HCT116 (cell line): ENCODE results near the gene ANKHD1. TPM values are rescaled to one million over a fixed set of nuclear protein-coding genes. Genes with fewer than 3 reads are reported as not detected.
A peak's percentile ranks its signal among the peaks of the same experiment; 100 is the strongest.

ENCODE experiments used
- ATAC-seq: fragments of 200-7000 bp; cut with Tn5 transposase; 2 replicates; pipeline ENCODE4 v1.9.1; 2020; ENCODE audit warnings: mild to moderate bottlenecking, moderate library complexity
- BruUV-seq: library from RNA; stranded (reverse); fragments of 400-500 nt; replicated peaks from 2 replicates; lab custom pipeline; 2021; lab: Mats Ljungman, UMichigan
- CTCF ChIA-PET: fragments of 300-600 bp; sonication (Branson Sonifier 250); formaldehyde crosslinking; loops from one replicate; lab custom pipeline; 2021; ENCODE audit warnings: antibody characterized with exemption; lab: Charles Lee
- POLR2A ChIA-PET: fragments of 300-600, 350-600 bp; sonication (Branson Sonifier 250); formaldehyde crosslinking; loops from one replicate; lab custom pipeline; 2021; ENCODE audit warnings: antibody characterized with exemption; lab: Charles Lee
- RAD21 ChIA-PET, 2 experiments: fragments of 300-600 bp; sonication (Branson Sonifier 250); formaldehyde crosslinking; loops; one replicate each; lab custom pipeline; 2023; ENCODE audit warnings: low total read pairs in 2 of 2; ENCODE audit not compliant: uncharacterized antibody in 2 of 2, unreplicated experiment in 2 of 2, low non-redundant PET in 1 of 2; lab: Charles Lee
- DNase-seq: peaks from one replicate; pipeline ENCODE4 v3.0.0-alpha.2; 2010; ENCODE audit warnings: low read depth, low spot score
- H2AFZ ChIP-seq: fragments of 200-600 bp; shearing (Covaris generic), sonication (generic); 2 replicates; pipeline ENCODE4 v1.6.1; 2017; ENCODE audit warnings: low read depth, mixed run types, mixed read lengths, antibody characterized with exemption, low read length; ENCODE audit not compliant: poor library complexity, severe bottlenecking
- H3K27ac ChIP-seq: 2 replicates; pipeline ENCODE4 v1.5.1; 2012; ENCODE audit warnings: low read depth, low read length
- H3K27me3 ChIP-seq: fragments of 200-600 bp; sonication (generic); 2 replicates; pipeline ENCODE4 v1.6.1; 2016; ENCODE audit warnings: mixed run types, low read length, mixed read lengths; ENCODE audit not compliant: insufficient read depth
- H3K36me3 ChIP-seq, 2 experiments: fragments of 200-500 bp in 1 of 2; fragments of 200-600 bp in 1 of 2; sonication (Bioruptor generic) in 1 of 2; sonication (generic) in 1 of 2; 2 replicates each; pipeline versions ENCODE4 v1.5.1 to v1.6.1; 2014 to 2016; ENCODE audit warnings: low read length in 2 of 2, inconsistent platforms in 1 of 2, mixed read lengths in 1 of 2, mixed run types in 1 of 2; ENCODE audit not compliant: insufficient read depth in 2 of 2, control insufficient read depth in 1 of 2
- H3K4me1 ChIP-seq, 2 experiments: fragments of 200-600 bp in 1 of 2; sonication (generic) in 1 of 2; 2 replicates each; pipeline versions ENCODE4 v1.5.1 to v1.6.1; 2012 to 2017; ENCODE audit warnings: low read length in 2 of 2, inconsistent platforms in 1 of 2, mild to moderate bottlenecking in 1 of 2, mixed read lengths in 1 of 2, mixed run types in 1 of 2, moderate library complexity in 1 of 2; ENCODE audit not compliant: insufficient read depth in 2 of 2, control insufficient read depth in 1 of 2
- H3K4me2 ChIP-seq: fragments of 200-600 bp; sonication (generic); 2 replicates; pipeline ENCODE4 v1.6.1; 2017; ENCODE audit warnings: mixed run types, low read length, mixed read lengths
- H3K4me3 ChIP-seq, 2 experiments: fragments of 200-600 bp in 1 of 2; sonication (generic) in 1 of 2; replicated peaks in 1 of 2; 2 replicates each; pipeline ENCODE4 v1.5.1; 2011 to 2016; ENCODE audit warnings: low read length in 2 of 2, control low read depth in 1 of 2, low read depth in 1 of 2, mild to moderate bottlenecking in 1 of 2, mixed read lengths in 1 of 2, mixed run types in 1 of 2
- H3K79me2 ChIP-seq: fragments of 200-600 bp; sonication (generic); 2 replicates; pipeline ENCODE4 v1.6.1; 2017; ENCODE audit warnings: mild to moderate bottlenecking, mixed run types, low read length, moderate library complexity, mixed read lengths; ENCODE audit not compliant: insufficient read depth
- H3K9ac ChIP-seq: fragments of 200-600 bp; sonication (generic); 2 replicates; pipeline ENCODE4 v1.6.1; 2016; ENCODE audit warnings: low read length, mixed read lengths
- H3K9me2 ChIP-seq: fragments of 200-600 bp; sonication (generic), shearing (Covaris generic); 2 replicates; pipeline ENCODE4 v1.6.1; 2017; ENCODE audit warnings: mixed run types, mild to moderate bottlenecking, moderate library complexity; ENCODE audit not compliant: insufficient read depth
- H3K9me3 ChIP-seq, 2 experiments: fragments of 200-500 bp in 1 of 2; fragments of 200-600 bp in 1 of 2; sonication (Bioruptor generic) in 1 of 2; sonication (generic) in 1 of 2; 2 replicates each; pipeline ENCODE4 v1.6.1; 2014 to 2017; ENCODE audit warnings: low read length in 2 of 2, mixed read lengths in 2 of 2, inconsistent platforms in 1 of 2, low read depth in 1 of 2, mild to moderate bottlenecking in 1 of 2, mixed run types in 1 of 2, moderate library complexity in 1 of 2; ENCODE audit not compliant: control insufficient read depth in 1 of 2, insufficient read depth in 1 of 2
- H4K20me1 ChIP-seq: fragments of 200-600 bp; sonication (generic), shearing (Covaris generic); 2 replicates; pipeline ENCODE4 v1.6.1; 2017; ENCODE audit warnings: mixed run types, mild to moderate bottlenecking, moderate library complexity; ENCODE audit not compliant: insufficient read depth
- CTCF ChIP-seq, 3 experiments: fragments of 200-600 bp in 1 of 3; sonication (generic) in 1 of 3; IDR thresholded peaks in 2 of 3; conservative IDR thresholded peaks in 1 of 3; 2 replicates each; pipeline ENCODE4 v1.5.1; 2012 to 2017; ENCODE audit warnings: low read depth in 2 of 3, low read length in 2 of 3, antibody characterized with exemption in 1 of 3, borderline replicate concordance in 1 of 3, control low read depth in 1 of 3, mild to moderate bottlenecking in 1 of 3, mixed read lengths in 1 of 3, mixed run types in 1 of 3, moderate library complexity in 1 of 3; ENCODE audit not compliant: insufficient read depth in 1 of 3
- POLR2A ChIP-seq: IDR thresholded peaks from 2 replicates; pipeline ENCODE4 v1.7.0; 2011; ENCODE audit warnings: borderline replicate concordance; ENCODE audit not compliant: insufficient read depth, insufficient read length; ENCODE audit errors: extremely low read depth
- POLR2AphosphoS5 ChIP-seq: IDR thresholded peaks from 2 replicates; pipeline ENCODE4 v1.6.1; 2011; ENCODE audit warnings: mild to moderate bottlenecking, low read depth, low read length, moderate library complexity
- SP1 ChIP-seq: IDR thresholded peaks from 2 replicates; pipeline ENCODE4 v1.6.1; 2012; ENCODE audit warnings: low read depth
- YY1 ChIP-seq: IDR thresholded peaks from 2 replicates; pipeline ENCODE4 v1.6.1; 2011; ENCODE audit warnings: low read length, low read depth, moderate library complexity, mild to moderate bottlenecking; ENCODE audit not compliant: insufficient replicate concordance; ENCODE audit errors: extremely low read depth
- ZBTB33 ChIP-seq: IDR thresholded peaks from 2 replicates; pipeline ENCODE4 v1.6.1; 2011; ENCODE audit warnings: mild to moderate bottlenecking, low read length, moderate library complexity; ENCODE audit not compliant: insufficient replicate concordance; ENCODE audit errors: extremely low read depth
- ZFX ChIP-seq: fragments of 450-650 bp; IDR thresholded peaks from 2 replicates; pipeline ENCODE4 v1.6.1; 2017
- intact Hi-C: fragments of 100-400 bp; cut with micrococcal nuclease; formaldehyde crosslinking; loops from 2 replicates; pipeline ENCODE4 v1.10.0; 2022
- total RNA-seq: library from RNA; stranded (reverse); gene quantifications from one replicate; pipeline ENCODE4 v1.2.1, GENCODE V29; 2021; ENCODE audit not compliant: unreplicated experiment

The ANKHD1 gene
- total RNA-seq, 1 experiment from 2014 or later: 80.8 TPM

GRCh38 chr5:140557136-140557805 is 155.6 kb downstream of the ANKHD1 start, which contains the start of gene SRA1:
Gene SRA1, minus strand, starts transcription at chr5:140557473. Its CDS starts 21 bp downstream, at chr5:140557452.
- ChIA-PET RAD21 (no interaction called here), CTCF (no interaction called here), POLR2A (interaction anchor here (1.0 to 1.2 kb wide), 2 partner anchors 78 to 90 kb away, joined by 5 to 6 read pairs; partner anchors contain the start of genes IK and NDUFA2)
- Histone ChIP-seq H3K4me3 (peak within 1 kb of the TSS; percentile 82 to 85), H3K9ac (peak within 1 kb of the TSS; percentile 89), H4K20me1 (no peaks in the 10 kb centered on the region; the same call in 1 of the 2 replicates), H3K36me3 (peaks cover 0 to 5% of the 10 kb centered on the region in 2 experiments; a peak in 2 of 4 replicates), H2AFZ (no peak within 1 kb of the TSS), H3K9me3 (no peaks in the 10 kb centered on the region), H3K79me2 (peaks cover 48% of the 10 kb centered on the region), H3K9me2 (no peaks in the 10 kb centered on the region), H3K27me3 (no peaks in the 10 kb centered on the region), H3K4me2 (peak within 1 kb of the TSS; percentile 76), H3K4me1 (peaks cover 8 to 32% of the 10 kb centered on the region in 2 experiments), H3K27ac (peak within 1 kb of the TSS; percentile 80)
- DNase-seq: peak; percentile 79
- TF ChIP-seq CTCF (IDR thresholded peaks at IDR 0.05 in 2 of 3, conservative IDR thresholded peaks at IDR 0.05 in 1 of 3; ENCODE audit: borderline replicate concordance in 1 of 3, insufficient read depth in 1 of 3, low read depth in 2 of 3, low read length in 2 of 3): no peak
- peak; percentile 47 for TF ChIP-seq ZFX
- TF ChIP-seq SP1: no peak
- TF ChIP-seq POLR2A: peak; percentile 91
- TF ChIP-seq ZBTB33: peak; percentile 49
- TF ChIP-seq YY1: peak; percentile 82
- peak; percentile 99 for TF ChIP-seq POLR2AphosphoS5
- no TSS peak for BruUV-seq
- ATAC-seq: peak; percentile 94
- intact Hi-C loops: loop anchor here (5.0 kb wide), 1 partner anchor 155 kb away; no protein-coding TSS in a partner anchor
